Stimulated activated CD8-positive, alpha-beta memory T cell treated with anti-CD3 and anti-CD28 coated beads, Interleukin-12 subunit alpha, Interleukin-12 subunit beta, amount 100 ng/mL, for 24 hours (primary cell): ENCODE results near the gene WAS.
"Not testable (repeated sequence)": the region's sequence is repeated elsewhere in the genome, so short reads cannot be mapped to it uniquely, and the experiment has no call there.

Experiments
- DNase-seq: peaks from one replicate; pipeline ENCODE4 v3.0.0-alpha.2; 2020; ENCODE audit errors: extremely low read depth

The WAS gene

GRCh38 chrX:48685416-48685815 lies 1.8 kb downstream of the WAS start:
- DNase-seq, result no peak

- no peak for DNase-seq
Measured at GRCh38 chrX:48688531-48689150, 5.0 kb downstream of the WAS start.

- DNase-seq, result no peak
Measured at GRCh38 chrX:48689208-48689920, 5.8 kb downstream of the WAS start.

- DNase-seq, result not testable (repeated sequence)
Measured at GRCh38 chrX:48691746-48692145, 8.1 kb downstream of the WAS start.

- DNase-seq, result no peak
Measured at GRCh38 chrX:48694776-48695533, 11.4 kb downstream of the WAS start.

- DNase-seq, result no peak
Measured at GRCh38 chrX:48695534-48695896, 11.9 kb downstream of the WAS start.

- no peak for DNase-seq
Measured at GRCh38 chrX:48695925-48696300, 12.3 kb downstream of the WAS start.

GRCh38 chrX:48696301-48696908 lies 12.8 kb downstream of the WAS start, which contains the start of gene SUV39H1:
SUV39H1 (plus strand) TSS chrX:48696734; CDS start chrX:48696785, 51 bp downstream.
- DNase-seq, result peak; percentile 61

- DNase-seq, result no peak
Measured at GRCh38 chrX:48696909-48697727, 13.5 kb downstream of the WAS start.

- DNase-seq, result no peak
Measured at GRCh38 chrX:48698306-48698705, 14.7 kb downstream of the WAS start.

- no peak for DNase-seq
Measured at GRCh38 chrX:48700246-48700645, 16.6 kb downstream of the WAS start.

GRCh38 chrX:48700951-48701653 lies 17.5 kb downstream of the WAS start:
- DNase-seq, result no peak

- no peak for DNase-seq
Measured at GRCh38 chrX:48702032-48702431, 18.4 kb downstream of the WAS start.

- DNase-seq, result no peak
Measured at GRCh38 chrX:48702716-48703115, 19.1 kb downstream of the WAS start.

- DNase-seq, result no peak
Measured at GRCh38 chrX:48703228-48703627, 19.6 kb downstream of the WAS start.

GRCh38 chrX:48703642-48704481 lies 20.3 kb downstream of the WAS start:
- no peak for DNase-seq

- no peak for DNase-seq
Measured at GRCh38 chrX:48705871-48706270, 22.3 kb downstream of the WAS start.

GRCh38 chrX:48709522-48710112 lies 26.0 kb downstream of the WAS start:
- no peak for DNase-seq

GRCh38 chrX:48711162-48711928 lies 27.7 kb downstream of the WAS start:
- DNase-seq, result no peak
